ENCODE data around the gene ATG16L1.

ATG16L1 gene

DNA sequence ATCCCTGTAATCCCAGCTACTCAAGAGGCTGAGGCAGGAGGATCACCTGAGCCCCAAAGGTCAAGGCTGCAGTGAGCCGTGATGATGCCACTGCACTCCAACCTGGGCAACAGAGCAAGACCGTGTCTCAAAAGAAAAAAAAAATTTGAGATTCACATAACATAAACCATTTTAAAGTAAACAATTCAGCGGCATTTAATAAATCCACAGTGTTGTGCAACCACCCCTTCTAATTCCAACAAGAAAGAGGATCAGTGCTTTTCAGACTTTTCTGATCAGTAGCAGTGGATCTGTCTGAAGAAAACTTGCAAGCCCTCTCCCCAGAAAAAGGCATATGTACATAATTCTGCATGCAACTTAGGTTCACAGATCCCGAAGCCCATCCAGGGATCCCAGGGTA, 48.9 kb downstream of the ATG16L1 start:
- Histone ChIP-seq H3K9me3 (replicated peaks in 1 of 11) (no peaks in the 10 kb centered on the region), H3K27me3 (no peaks in the 10 kb centered on the region), H3K9ac (no peak overlapping the region), H3K36me3 (peaks cover 10 to 21% (median 18%) of the 10 kb centered on the region in 11 experiments), H3K4me3 (no peak overlapping the region), H3K4me1 (no peaks in the 10 kb centered on the region), H3K4me2 (no peak overlapping the region), H4K20me1 (no peaks in the 10 kb centered on the region; a peak in 1 of 22 replicates), H3K27ac (no peak overlapping the region)
- no peak for TF ChIP-seq Cebpa-rat (IDR thresholded peaks at IDR 0.05)

DNA sequence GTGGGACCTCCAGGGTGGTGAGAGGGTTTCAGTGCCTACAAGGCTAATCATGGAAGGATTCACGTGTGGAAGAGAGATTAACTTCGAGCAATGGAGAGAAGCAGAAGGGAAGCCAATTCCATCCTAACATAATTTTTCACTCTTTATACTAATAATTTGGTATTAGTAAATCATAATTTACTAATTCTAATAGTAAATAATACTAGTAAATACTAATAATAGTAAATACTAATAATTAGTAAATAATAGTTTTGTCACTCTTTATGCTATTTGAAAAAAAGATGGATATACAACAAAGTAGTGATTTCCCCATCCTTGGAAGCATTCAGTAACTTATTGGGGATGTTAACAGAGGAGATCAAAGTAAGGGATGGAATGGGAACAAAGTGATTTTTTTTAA, 49.8 kb downstream of the ATG16L1 start:
- H3K27me3 ChIP-seq: no peaks in the 10 kb centered on the region
- H3K36me3 ChIP-seq: peaks cover 1 to 13% (median 9%) of the 10 kb centered on the region in 11 experiments; a peak in 21 of 22 replicates
- no peak for TF ChIP-seq Cebpa-rat (IDR thresholded peaks at IDR 0.05)
- H3K4me3 ChIP-seq: no peak overlapping the region
- no peaks in the 10 kb centered on the region for H3K9me3 ChIP-seq (replicated peaks in 1 of 11)
- H3K4me1 ChIP-seq: no peaks in the 10 kb centered on the region
- no peak overlapping the region for H3K9ac ChIP-seq
- H3K4me2 ChIP-seq: no peak overlapping the region
- no peaks in the 10 kb centered on the region; a peak in 1 of 22 replicates for H4K20me1 ChIP-seq
- H3K27ac ChIP-seq: no peak overlapping the region

DNA sequence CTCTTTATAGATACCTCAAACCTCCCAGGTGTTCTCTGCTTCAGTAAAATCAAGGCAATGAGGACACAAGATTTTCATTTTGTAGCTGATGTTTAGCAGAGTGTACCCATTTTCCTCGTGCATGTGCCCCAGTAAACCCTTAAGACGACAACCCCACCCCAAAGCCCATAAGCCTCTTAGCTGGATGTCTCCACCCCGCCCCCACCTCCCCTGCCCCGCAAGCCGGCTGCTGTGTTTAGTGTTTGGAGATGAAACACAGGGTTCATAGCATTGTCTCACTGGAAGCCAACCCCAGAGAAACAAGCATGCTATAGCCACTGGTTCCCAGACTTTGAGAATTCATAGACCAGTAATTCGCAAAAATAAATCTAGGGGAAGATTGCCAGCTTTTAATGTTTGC, 50.3 kb downstream of the ATG16L1 start:
- H3K27me3 ChIP-seq: no peaks in the 10 kb centered on the region
- H3K9ac ChIP-seq: no peak overlapping the region
- no peaks in the 10 kb centered on the region; a peak in 1 of 22 replicates for H4K20me1 ChIP-seq
- no peak for TF ChIP-seq Cebpa-rat (IDR thresholded peaks at IDR 0.05)
- no peak overlapping the region for H3K27ac ChIP-seq
- H3K4me1 ChIP-seq: no peaks in the 10 kb centered on the region
- H3K4me3 ChIP-seq: no peak overlapping the region
- no peaks in the 10 kb centered on the region for H3K9me3 ChIP-seq (replicated peaks in 1 of 11)
- peaks cover 0 to 7% (median 4%) of the 10 kb centered on the region in 11 experiments; a peak in 8 of 22 replicates for H3K36me3 ChIP-seq
- H3K4me2 ChIP-seq: no peak overlapping the region

DNA sequence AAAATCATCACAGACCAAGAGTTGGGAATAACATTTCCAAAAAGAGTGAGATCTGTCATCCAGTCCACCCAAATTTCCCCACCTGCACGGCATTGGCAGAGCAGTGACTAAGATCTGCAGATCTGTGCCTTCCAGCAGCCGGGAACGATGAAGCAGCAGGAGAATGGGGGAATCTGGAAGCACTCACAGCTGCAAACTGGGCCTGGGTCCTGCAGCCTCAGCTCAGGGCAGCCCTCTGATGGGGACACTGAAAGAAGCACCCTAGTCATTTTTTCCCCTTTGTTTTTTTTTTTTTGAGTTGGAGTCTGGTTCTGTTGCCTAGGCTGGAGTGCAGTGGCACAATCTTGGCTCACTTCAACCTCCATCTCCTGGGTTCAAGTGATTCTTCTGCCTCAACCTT, 51.8 kb downstream of the ATG16L1 start:
- Histone ChIP-seq H3K27me3 (no peaks in the 10 kb centered on the region), H3K9me3 (replicated peaks in 1 of 11) (no peaks in the 10 kb centered on the region), H3K4me2 (no peak overlapping the region), H3K27ac (no peak overlapping the region), H3K36me3 (no peaks in the 10 kb centered on the region), H3K4me1 (no peaks in the 10 kb centered on the region), H3K9ac (no peak overlapping the region), H3K4me3 (no peak overlapping the region), H4K20me1 (no peaks in the 10 kb centered on the region)
- TF ChIP-seq Cebpa-rat (IDR thresholded peaks at IDR 0.05): no peak

DNA sequence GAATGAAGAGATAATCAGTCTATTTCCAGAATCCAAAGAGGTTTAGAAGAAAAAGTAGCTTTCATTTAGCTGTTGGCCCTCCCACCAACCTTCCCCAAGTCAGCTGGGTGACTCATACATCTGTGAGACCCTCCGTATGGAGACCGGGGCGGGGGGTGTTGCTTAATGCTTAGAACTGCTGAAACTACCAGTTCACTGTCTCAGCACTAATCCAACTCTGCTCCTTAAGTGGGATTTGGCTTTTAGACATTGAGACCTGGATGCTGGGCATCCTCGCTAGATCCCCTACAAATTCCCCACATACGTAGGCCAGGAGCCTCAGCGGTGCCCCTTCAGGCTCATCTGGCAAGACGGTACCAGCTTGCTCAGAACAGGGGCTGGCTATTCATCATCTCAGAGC, 56.1 kb downstream of the ATG16L1 start, which contains the start of gene SAG:
SAG (plus strand) TSS at position 252 of the 400 bp plus-strand sequence. CDS start 1,374 bp downstream, outside the sequence.
- no peak within 1 kb of the TSS for H3K9ac ChIP-seq
- no peak for TF ChIP-seq Cebpa-rat (IDR thresholded peaks at IDR 0.05)
- H3K27ac ChIP-seq: no peak within 1 kb of the TSS
- H3K4me3 ChIP-seq: no peak within 1 kb of the TSS
- H3K9me3 ChIP-seq (replicated peaks in 1 of 11): peaks cover 0 to 6% (median 0%) of the 10 kb centered on the region in 11 experiments; a peak in 1 of 22 replicates
- no peaks in the 10 kb centered on the region for H4K20me1 ChIP-seq
- H3K4me1 ChIP-seq: peaks cover 0 to 27% (median 20%) of the 10 kb centered on the region in 10 experiments; a peak in 15 of 20 replicates
- no peak within 1 kb of the TSS for H3K4me2 ChIP-seq
- H3K27me3 ChIP-seq: no peaks in the 10 kb centered on the region
- no peaks in the 10 kb centered on the region for H3K36me3 ChIP-seq

DNA sequence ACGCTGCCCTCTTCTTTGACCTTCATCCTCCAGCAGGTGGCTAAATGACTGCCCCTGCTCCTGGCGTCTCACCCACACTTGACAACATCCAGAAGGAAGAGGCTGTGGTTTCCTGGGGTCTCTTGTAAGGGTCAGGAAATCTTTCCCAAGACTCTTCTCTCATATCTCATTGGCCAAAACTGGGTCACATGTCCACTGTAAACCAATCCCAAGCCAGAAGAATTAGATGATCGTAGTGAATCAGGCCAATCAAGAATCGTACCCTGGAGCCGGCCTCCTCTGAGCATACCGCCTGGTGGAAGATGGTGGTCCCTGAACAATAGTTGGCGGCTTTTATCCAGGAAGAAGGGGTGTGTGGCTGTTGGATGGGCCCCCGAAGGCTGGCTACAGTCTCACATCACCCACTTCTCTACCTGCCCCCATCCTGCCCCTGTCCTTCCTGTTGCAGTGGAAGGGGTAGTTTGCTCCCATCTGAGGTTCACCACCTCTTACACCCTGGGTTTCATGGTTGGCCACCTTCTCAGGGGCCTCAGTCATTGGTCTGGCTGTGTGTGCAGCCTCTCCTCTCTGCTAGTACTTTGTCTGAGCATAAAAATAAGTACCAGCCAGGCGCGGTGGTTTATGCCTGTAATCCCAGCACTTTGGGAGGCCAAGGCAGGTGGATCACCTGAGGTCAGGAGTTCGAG, 59.9 kb downstream of the ATG16L1 start:
- H3K27ac ChIP-seq: no peak overlapping the region
- no peaks in the 10 kb centered on the region for H4K20me1 ChIP-seq
- peaks cover 0 to 46% (median 30%) of the 10 kb centered on the region in 10 experiments; a peak in 16 of 20 replicates for H3K4me1 ChIP-seq
- no peaks in the 10 kb centered on the region for H3K27me3 ChIP-seq
- H3K9ac ChIP-seq: no peak overlapping the region
- peak overlapping the region in 7 of 11 experiments; percentile 21 to 40 (median 33); a peak in 11 of 22 replicates for H3K4me2 ChIP-seq
- H3K4me3 ChIP-seq: no peak overlapping the region
- H3K36me3 ChIP-seq: no peaks in the 10 kb centered on the region
- H3K9me3 ChIP-seq (replicated peaks in 1 of 11): peaks cover 0 to 6% (median 0%) of the 10 kb centered on the region in 11 experiments; a peak in 1 of 22 replicates
- TF ChIP-seq Cebpa-rat (IDR thresholded peaks at IDR 0.05): no peak

DNA sequence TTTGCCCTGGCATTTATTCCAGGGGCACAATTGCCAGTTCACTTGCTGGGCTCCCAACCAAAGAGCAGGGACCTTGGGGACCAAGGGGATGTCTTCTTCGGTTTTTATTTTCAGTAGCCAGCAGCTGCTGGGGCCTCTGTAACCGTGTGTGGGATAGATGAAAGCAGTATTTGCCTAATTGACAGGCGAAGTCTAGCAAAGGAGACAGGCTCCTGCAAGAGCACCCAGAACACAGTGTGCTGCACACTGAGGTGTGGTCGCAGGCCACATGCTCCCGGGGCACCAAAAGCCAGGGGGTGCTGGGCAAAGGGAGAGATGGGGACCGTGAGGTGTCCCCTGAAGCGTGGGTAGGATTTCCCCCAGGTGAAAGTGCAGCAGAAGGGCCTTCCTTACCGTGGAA, 61.4 kb downstream of the ATG16L1 start:
- Histone ChIP-seq H3K27me3 (no peaks in the 10 kb centered on the region), H4K20me1 (no peaks in the 10 kb centered on the region), H3K4me3 (no peak overlapping the region), H3K9ac (peak overlapping the region in 3 of 11 experiments; percentile 1 to 28 (median 5); a peak in 1 of 22 replicates), H3K27ac (no peak overlapping the region), H3K36me3 (no peaks in the 10 kb centered on the region), H3K9me3 (replicated peaks in 1 of 11) (peaks cover 0 to 12% (median 0%) of the 10 kb centered on the region in 11 experiments; a peak in 4 of 22 replicates), H3K4me2 (peak overlapping the region in 9 of 11 experiments; percentile 3 to 72 (median 53); a peak in 16 of 22 replicates), H3K4me1 (peaks cover 0 to 46% (median 30%) of the 10 kb centered on the region in 10 experiments; a peak in 16 of 20 replicates)
- no peak for TF ChIP-seq Cebpa-rat (IDR thresholded peaks at IDR 0.05)

DNA sequence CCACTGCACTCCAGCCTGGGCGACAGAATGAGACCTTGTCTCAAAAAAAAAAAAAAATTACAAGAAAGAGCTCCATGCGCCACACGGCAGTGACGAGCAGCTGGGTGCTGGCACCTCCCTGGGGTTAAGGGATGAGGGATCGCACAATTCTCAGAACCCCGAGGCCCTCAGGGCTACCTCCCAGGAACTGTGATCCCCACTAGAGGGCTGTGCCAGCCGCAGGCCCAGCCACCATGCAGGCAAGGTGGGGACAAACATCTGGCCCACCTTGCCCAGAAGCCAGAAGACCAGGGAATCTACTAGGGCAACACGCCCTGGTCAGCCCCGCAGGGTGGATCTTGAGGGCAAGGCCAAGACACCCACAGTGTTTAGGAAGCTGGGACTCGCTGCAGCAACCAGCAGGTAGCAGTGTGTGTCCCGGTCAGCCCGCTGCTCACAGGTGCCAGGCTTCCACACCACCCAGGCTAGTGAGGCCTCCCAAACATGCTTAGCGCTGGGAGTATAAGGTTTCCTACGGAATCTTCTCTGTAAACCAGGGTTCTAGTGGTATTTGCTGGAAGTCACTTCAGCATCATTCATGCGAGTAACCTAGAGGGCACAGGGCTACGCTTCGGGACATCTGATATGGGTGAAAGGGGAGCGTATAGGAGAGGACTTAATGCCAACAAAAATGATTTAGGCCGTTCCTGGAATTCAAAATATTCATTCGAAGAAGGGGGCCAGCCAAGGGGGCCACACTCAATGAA, 62.9 kb downstream of the ATG16L1 start:
- H3K27ac ChIP-seq: no peak overlapping the region
- H3K4me2 ChIP-seq: peak overlapping the region in 2 of 11 experiments; percentile 49 to 71; a peak in 3 of 22 replicates
- peaks cover 0 to 44% (median 30%) of the 10 kb centered on the region in 10 experiments; a peak in 16 of 20 replicates for H3K4me1 ChIP-seq
- peaks cover 0 to 12% (median 0%) of the 10 kb centered on the region in 11 experiments; a peak in 4 of 22 replicates for H3K9me3 ChIP-seq (replicated peaks in 1 of 11)
- no peaks in the 10 kb centered on the region for H3K36me3 ChIP-seq
- no peaks in the 10 kb centered on the region for H4K20me1 ChIP-seq
- no peak overlapping the region for H3K4me3 ChIP-seq
- no peak for TF ChIP-seq Cebpa-rat (IDR thresholded peaks at IDR 0.05)
- H3K9ac ChIP-seq: no peak overlapping the region
- no peaks in the 10 kb centered on the region for H3K27me3 ChIP-seq
